Measurements from ENCODE around the gene CAPRIN2. TPM values are rescaled to one million over a fixed set of nuclear protein-coding genes. Genes with fewer than 3 reads are reported as not detected.
A peak's percentile ranks its signal among the peaks of the same experiment; 100 is the strongest.

CAPRIN2 gene
- polyA plus RNA-seq, 3 donors = 1.4 to 10.3 (median 2.0) TPM

DNA sequence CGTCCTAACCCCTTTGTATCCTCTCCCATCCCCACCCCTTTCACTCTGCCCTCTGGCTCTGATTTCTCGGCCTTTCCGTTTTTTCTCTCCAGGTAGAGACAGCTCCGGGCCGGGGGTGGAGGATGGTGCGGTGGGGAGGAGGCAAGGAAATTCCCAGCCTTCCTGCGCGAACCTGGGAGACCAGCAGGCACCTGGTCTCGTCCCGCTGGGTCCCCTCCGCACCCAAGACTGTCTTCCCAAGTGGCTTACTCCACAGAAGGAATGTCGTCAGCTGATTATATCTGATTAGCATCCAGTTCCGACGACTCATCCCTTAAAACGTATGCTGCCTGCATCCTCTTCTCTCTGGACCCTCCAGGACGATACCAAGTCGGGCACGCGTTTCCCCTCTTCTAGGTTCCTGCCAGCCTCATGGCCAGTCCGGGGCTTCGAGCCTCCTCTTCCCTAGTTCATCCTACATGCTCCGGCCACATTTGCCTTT is 42.2 kb upstream of the CAPRIN2 start:
- Histone ChIP-seq H3K9me3 (replicated peaks in 1 of 2; ENCODE audit: control insufficient read depth in 1 of 2, insufficient read depth in 1 of 2, low read length in 2 of 2) (no peaks in the 10 kb centered on the region), H3K79me2 (ENCODE audit: insufficient read depth, low read length) (no peaks in the 10 kb centered on the region), H3K36me3 (replicated peaks in 1 of 2; ENCODE audit: control insufficient read depth in 1 of 2, insufficient read depth in 2 of 2, low read length in 2 of 2) (no peaks in the 10 kb centered on the region), H3K4me2 (replicated peaks; ENCODE audit: extremely low read depth, low read length, poor library complexity, severe bottlenecking) (peak overlapping the region; percentile 95), H4K20me1 (ENCODE audit: insufficient read depth, low read length) (no peaks in the 10 kb centered on the region), H3K4me3 (replicated peaks in 1 of 3; ENCODE audit: low read depth in 2 of 3, low read length in 3 of 3) (peak overlapping the region in 1 of 3 experiments; percentile 83), H3K27me3 (ENCODE audit: control insufficient read depth in 2 of 2, insufficient read depth in 2 of 2, low read length in 2 of 2) (peaks cover 5 to 45% of the 10 kb centered on the region in 2 donors), H3K27ac (ENCODE audit: low read depth in 1 of 2, low read length in 2 of 2) (no peak overlapping the region), H2AFZ (ENCODE audit: insufficient read depth, low read depth, low read length, poor library complexity, severe bottlenecking) (peak overlapping the region; percentile 90), H3K9ac (ENCODE audit: insufficient read depth, low read length, poor library complexity, severe bottlenecking) (no peak overlapping the region), H3K4me1 (ENCODE audit: control insufficient read depth in 1 of 2, insufficient read depth in 2 of 2, low read length in 2 of 2) (peaks cover 21 to 37% of the 10 kb centered on the region in 2 donors)
- Mint-ChIP-seq H3K4me1 (peaks cover 29% of the 10 kb centered on the region), H3K4me3 (peak overlapping the region; percentile 54 to 88), H3K9me3 (peaks cover 0 to 12% (median 4%) of the 10 kb centered on the region in 7 donors), H3K27me3 (ENCODE audit: low read depth in 3 of 3) (peaks cover 38 to 67% (median 49%) of the 10 kb centered on the region in 3 donors), H3K36me3 (peaks cover 3% of the 10 kb centered on the region in 2 donors), H3K27ac (no peak overlapping the region)
- TF ChIP-seq, protein P1, sequence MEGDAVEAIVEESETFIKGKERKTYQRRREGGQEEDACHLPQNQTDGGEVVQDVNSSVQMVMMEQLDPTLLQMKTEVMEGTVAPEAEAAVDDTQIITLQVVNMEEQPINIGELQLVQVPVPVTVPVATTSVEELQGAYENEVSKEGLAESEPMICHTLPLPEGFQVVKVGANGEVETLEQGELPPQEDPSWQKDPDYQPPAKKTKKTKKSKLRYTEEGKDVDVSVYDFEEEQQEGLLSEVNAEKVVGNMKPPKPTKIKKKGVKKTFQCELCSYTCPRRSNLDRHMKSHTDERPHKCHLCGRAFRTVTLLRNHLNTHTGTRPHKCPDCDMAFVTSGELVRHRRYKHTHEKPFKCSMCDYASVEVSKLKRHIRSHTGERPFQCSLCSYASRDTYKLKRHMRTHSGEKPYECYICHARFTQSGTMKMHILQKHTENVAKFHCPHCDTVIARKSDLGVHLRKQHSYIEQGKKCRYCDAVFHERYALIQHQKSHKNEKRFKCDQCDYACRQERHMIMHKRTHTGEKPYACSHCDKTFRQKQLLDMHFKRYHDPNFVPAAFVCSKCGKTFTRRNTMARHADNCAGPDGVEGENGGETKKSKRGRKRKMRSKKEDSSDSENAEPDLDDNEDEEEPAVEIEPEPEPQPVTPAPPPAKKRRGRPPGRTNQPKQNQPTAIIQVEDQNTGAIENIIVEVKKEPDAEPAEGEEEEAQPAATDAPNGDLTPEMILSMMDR (IDR thresholded peaks at IDR 0.05) = no peak
- intact Hi-C loops (cut with micrococcal nuclease) = no loop called here
- WGBS (ENCODE audit: insufficient coverage) = 19% methylated on average over 15 of the region's 22 CpGs
- no peak for DNase-seq

DNA sequence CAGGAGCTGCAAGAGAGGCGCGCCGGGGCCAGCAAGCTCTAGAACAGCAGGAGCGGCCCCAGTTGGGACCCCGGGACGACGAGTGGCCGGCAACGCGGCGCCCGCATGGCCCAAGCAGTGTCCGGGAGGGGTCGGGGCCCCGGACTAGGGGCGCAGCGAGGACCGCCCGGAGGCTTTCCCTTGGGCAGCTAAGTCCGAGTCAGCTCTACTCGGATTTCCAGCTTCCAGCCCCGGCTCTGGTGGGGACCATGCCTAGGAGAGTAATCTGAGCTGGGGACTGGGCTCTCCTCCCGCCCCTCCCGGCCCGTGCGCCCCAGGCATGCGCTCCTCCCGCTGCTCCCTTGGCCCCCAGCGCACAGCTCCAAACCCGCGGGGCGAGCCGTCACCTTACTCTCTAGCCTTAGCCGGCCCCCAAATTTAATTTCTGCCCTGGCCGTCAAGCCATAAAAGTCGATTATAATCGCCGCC is 41.6 kb upstream of the CAPRIN2 start:
- Histone ChIP-seq H3K4me1 (ENCODE audit: control insufficient read depth in 1 of 2, insufficient read depth in 2 of 2, low read length in 2 of 2) (peaks cover 21 to 37% of the 10 kb centered on the region in 2 donors), H3K27me3 (ENCODE audit: control insufficient read depth in 2 of 2, insufficient read depth in 2 of 2, low read length in 2 of 2) (peaks cover 5 to 45% of the 10 kb centered on the region in 2 donors), H3K36me3 (replicated peaks in 1 of 2; ENCODE audit: control insufficient read depth in 1 of 2, insufficient read depth in 2 of 2, low read length in 2 of 2) (no peaks in the 10 kb centered on the region), H2AFZ (ENCODE audit: insufficient read depth, low read depth, low read length, poor library complexity, severe bottlenecking) (peak overlapping the region; percentile 90), H3K9me3 (replicated peaks in 1 of 2; ENCODE audit: control insufficient read depth in 1 of 2, insufficient read depth in 1 of 2, low read length in 2 of 2) (no peaks in the 10 kb centered on the region), H3K79me2 (ENCODE audit: insufficient read depth, low read length) (no peaks in the 10 kb centered on the region), H4K20me1 (ENCODE audit: insufficient read depth, low read length) (no peaks in the 10 kb centered on the region), H3K4me3 (replicated peaks in 1 of 3; ENCODE audit: low read depth in 2 of 3, low read length in 3 of 3) (peak overlapping the region; percentile 35 to 83 (median 58)), H3K4me2 (replicated peaks; ENCODE audit: extremely low read depth, low read length, poor library complexity, severe bottlenecking) (peak overlapping the region; percentile 95), H3K9ac (ENCODE audit: insufficient read depth, low read length, poor library complexity, severe bottlenecking) (peak overlapping the region; percentile 63), H3K27ac (ENCODE audit: low read depth in 1 of 2, low read length in 2 of 2) (no peak overlapping the region)
- Mint-ChIP-seq H3K4me3 (peak overlapping the region; percentile 77 to 88), H3K27me3 (ENCODE audit: low read depth in 3 of 3) (peaks cover 38 to 67% (median 49%) of the 10 kb centered on the region in 3 donors), H3K4me1 (peaks cover 29% of the 10 kb centered on the region), H3K27ac (no peak overlapping the region), H3K36me3 (peaks cover 3% of the 10 kb centered on the region in 2 donors), H3K9me3 (peaks cover 0 to 12% (median 4%) of the 10 kb centered on the region in 7 donors)
- under 1% methylated on average over 38 of the region's 38 CpGs for WGBS (ENCODE audit: insufficient coverage)
- intact Hi-C loops (cut with micrococcal nuclease) = no loop called here
- TF ChIP-seq, protein P1 (IDR thresholded peaks at IDR 0.05) = no peak
- no peak for DNase-seq

All from CD14-positive monocyte (primary cell).